GM18873 (cell line): ENCODE data around the gene PPP1R27.

ENCODE experiments used
- ATAC-seq: cut with Tn5 transposase; IDR thresholded peaks from one replicate; pipeline ENCODE4 v1.9.1; 2021; ENCODE audit warnings: mild to moderate bottlenecking, moderate library complexity, moderate number of reproducible peaks; ENCODE audit not compliant: unreplicated experiment, low FRiP score

PPP1R27 gene

DNA sequence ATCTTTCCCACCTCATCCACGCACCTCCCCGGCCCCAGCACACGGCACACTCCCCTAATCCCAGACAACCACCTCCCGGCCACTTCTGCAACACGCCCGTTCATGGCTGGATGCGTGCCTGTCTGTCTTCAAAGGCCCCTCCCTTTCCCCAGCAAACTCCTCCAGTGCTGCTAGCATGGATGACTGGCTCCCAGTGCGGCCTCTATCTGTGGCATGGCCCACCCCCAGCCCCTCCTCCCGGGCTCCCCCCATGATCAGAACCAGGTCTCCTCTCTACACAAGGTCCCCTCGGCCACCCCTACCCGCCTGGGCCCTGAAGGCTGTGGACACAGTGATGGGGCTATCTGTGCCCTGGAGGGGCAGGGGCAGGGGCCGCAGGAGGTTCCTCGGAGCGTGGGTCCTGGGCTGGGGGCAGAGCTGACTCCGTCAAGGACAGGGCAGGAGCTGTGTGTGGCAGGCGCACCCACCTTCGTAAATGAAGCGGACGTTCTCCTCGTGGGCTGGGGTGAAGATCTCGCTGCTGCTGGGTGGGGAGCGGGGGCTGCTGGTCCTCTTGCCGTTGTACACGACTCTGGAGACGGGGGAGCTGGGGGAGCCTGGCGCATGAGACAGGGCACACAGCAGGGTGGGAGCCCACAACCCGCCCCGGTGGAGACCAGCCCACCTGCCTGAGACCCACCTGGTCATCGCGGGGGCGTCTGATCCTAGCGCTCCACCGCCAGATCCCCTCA, 10.9 kb downstream of the PPP1R27 start:
- no peak for ATAC-seq

GRCh38 chr17:81822996-81823819, 11.6 kb downstream of the PPP1R27 start:
- ATAC-seq: no peak

DNA sequence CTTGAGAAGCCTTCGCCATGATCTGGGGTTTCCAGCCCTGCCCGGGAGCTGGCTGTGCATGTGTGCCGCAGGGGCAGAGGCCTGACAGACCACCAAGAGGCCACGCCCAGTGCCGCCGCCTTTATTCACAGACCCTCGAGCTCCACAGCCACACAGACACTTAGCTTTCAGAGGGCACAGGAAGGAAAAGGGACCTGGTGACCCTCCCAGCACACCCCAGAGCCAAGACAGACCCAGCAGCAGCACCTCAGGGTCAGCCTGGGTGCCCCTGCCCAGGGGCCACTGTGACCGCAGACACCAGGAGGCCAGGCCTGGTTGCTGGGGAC, 12.6 kb downstream of the PPP1R27 start:
- ATAC-seq: no peak

DNA sequence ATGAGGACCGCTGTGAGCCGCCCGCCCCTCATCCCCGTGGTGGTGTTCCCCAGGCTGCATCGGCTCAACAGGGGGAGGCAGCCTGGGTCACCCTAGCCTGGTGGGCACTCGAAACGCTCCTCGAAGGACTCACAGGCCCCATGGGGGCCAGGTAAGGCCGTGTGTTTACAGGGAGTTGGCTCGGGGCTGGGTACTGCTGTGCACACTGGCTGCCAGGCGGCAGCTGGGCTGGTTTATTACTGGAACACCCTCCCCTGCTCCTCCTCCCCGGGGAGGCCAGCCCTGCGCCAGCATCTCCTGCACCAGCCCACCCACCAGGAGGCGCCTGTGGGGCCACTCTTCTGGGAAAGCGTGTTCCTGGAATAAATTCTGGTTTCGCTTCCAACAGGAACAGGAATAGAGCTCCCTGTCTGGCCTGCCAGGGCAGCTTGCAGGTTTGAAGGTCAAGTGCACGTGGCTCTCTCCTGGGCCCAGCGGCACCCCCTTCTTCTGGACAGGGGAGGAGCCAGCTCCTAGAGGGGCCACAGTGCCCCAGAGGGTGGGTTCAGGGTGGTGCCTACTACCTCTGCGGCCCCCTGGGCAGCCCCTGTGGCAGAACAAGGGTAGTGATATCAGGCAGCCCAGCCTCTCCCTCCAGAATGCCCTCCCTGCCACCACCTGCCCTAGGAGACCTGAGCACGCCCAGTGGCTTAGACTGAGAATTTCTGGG, 13.1 kb downstream of the PPP1R27 start:
- no peak for ATAC-seq

DNA sequence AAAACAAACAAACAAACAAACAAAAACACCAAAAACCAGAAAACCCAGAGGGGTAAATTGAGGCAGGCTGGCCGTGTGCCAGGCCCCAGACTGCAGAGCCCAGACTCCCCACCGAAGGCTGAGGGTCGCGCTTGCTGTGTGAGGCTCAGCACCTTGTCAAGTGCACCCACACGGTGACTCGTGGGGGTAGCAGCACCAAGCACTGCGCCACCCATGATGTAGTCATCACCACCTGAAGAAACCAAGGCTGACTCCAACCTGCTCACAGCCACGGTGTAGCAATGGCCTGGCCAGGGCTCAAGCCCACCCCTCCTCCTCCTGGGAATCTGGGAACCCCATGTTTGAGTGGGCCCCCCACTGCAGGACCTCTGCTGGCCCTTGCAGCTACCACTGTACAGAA, 13.7 kb downstream of the PPP1R27 start:
- ATAC-seq: no peak

DNA sequence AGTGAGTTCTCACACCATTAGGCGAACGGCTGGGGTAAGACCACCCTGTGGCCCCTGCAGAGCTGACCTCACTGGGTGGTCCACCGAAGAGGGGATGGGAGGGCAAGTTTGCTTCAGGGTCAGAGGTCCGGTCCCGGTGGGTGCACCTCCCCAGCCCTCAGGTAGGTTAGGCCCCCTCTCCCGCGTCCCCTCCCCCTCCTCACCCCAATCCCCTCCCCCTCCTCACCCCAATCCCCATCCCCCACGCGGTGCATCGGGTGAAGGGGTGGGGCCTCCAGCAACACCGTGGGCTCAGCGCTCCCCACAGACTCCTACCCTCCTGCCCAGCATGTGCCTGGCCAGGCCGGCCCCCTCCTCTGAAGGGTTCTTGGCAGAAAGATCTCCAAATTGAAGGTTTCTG, 15.1 kb downstream of the PPP1R27 start:
- ATAC-seq: no peak

GRCh38 chr17:81817758-81818147, 17.1 kb downstream of the PPP1R27 start:
- ATAC-seq: no peak

GRCh38 chr17:81815646-81815986, 19.2 kb downstream of the PPP1R27 start:
- no peak for ATAC-seq

DNA sequence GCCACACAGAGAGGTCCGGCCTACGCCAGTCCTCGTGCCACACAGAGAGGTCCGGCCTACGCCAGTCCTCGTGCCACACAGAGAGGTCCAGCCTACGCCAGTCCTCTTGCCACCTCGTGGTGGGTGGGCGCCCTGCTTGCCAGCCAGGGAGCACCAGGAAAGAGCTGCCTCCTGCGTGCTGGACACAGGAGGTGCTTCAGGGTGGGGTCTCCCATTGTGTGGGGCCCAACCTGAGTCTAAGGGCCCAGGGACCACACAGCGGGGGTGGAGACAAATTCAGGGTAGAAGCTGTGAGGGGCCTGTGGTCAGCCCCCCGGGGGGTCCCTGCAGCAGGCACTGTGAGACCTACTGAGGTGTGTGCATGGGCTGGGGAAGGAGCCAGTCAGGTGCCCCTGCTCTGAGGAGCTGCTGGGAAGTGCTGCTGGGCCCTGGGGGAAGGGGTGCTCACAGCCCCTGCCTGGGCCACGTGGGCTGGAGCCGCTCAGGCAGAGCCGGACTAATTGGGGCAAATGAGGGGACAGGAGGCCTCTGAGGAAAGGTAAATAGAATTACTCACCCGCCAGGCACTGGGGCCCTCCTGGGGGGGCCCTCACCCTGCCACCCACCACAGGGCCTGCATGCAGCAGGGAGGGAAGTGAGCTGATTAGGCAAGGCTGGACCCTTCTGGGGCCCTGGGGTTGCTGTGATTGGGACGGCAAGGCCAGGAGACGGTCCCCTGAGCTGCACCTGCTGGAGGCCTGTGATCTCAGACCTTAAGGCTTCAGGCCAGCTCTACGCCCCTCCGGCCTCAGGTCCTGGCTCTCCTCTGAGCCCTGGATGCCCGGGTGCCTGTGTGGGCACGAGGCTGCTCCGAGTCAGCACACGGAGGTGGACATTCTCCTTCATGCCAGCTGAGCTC, 19.9 kb downstream of the PPP1R27 start:
- ATAC-seq: no peak

DNA sequence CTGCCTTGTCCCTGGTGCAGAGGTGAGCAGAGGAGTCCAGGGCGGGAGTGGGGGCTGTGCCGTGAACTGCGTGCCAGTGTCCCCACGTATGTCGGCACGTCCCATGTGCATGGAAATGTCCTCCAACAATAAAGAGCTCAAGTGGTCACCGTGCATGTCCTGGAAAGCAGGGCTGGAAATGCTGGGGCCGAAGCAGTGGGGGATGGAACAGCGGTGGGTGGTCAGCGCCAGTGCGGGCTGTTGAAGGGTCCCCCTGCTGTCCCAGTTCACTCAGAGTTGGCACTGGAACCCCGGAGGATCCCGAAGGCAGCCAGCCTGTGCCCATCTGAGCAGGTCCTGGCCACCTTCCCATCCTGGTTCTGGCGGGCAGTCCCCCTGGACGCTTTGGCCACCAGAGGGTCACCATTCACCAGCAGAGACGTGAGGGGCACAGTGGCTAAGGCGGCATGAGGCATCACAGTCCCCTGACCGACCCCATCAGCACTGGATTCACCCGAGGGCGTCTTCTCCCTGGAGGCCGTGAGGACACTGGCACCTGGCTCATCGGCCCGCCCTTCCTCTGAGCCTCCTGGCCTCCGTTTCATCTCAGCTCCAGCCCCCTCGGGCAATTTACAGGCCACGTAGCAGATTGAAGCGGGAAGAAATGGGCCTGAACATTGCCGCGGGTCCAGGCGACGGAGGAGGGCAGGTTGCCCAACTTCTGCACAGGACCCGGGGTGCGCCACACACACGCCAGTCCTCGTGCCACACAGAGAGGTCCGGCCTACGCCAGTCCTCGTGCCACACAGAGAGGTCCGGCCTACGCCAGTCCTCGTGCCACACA, 20.8 kb downstream of the PPP1R27 start:
- ATAC-seq: no peak

GRCh38 chr17:81813371-81813684, 21.5 kb downstream of the PPP1R27 start:
- no peak for ATAC-seq

GRCh38 chr17:81812571-81813370, 22.1 kb downstream of the PPP1R27 start:
- no peak for ATAC-seq

DNA sequence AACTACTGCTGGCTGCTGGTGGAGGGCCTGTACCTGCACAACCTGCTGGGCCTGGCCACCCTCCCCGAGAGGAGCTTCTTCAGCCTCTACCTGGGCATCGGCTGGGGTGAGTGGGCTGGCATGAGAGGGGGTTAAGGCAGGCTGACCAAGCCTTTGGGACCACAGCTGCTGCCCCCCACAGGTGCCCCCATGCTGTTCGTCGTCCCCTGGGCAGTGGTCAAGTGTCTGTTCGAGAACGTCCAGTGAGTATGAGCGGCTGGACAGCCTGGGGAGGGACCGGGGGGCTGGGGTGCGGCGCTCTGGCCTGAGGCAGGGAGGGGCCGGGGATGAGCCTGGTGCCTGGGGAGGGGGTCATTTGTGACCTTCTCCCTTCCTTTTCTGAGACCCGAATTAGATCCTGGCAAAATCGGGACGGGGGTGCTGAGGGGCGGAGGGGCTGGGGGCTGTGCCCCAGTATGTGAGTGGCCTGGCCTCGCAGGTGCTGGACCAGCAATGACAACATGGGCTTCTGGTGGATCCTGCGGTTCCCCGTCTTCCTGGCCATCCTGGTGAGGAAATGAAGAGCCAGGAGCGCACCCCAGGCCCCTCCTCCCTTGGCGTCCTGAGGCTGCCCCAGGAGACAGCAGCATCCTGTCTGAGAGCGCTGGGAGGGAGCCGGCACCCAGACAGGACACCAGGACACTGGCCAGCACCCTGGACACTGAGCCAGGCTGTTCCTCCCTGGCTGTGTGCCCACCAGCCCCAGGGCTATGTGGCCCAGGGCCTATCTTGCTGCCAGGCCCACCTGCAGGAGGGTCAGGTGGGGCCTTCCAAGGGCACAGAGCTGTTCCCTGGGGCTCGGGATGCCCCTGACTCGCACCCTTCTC, 22.9 kb downstream of the PPP1R27 start:
- ATAC-seq: no peak

- no peak for ATAC-seq
Measured at GRCh38 chr17:81810892-81811704, 23.8 kb downstream of the PPP1R27 start.

- no peak for ATAC-seq
Measured at GRCh38 chr17:81810476-81810875, 24.4 kb downstream of the PPP1R27 start.

DNA sequence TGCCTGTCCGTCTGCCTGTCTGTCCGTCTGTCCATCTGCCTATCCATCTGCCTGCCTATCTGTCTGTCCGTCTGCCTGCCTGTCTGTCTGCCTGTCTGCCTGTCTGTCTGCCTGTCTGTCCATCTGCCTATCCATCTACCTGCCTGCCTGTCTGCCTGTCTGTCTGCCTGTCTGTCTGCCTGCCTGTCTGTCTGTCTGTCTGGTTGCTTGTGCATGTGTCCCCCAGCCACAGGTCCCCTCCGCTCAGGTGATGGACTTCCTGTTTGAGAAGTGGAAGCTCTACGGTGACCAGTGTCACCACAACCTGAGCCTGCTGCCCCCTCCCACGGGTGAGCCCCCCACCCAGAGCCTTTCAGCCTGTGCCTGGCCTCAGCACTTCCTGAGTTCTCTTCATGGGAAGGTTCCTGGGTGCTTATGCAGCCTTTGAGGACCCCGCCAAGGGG, 25.3 kb downstream of the PPP1R27 start:
- ATAC-seq: no peak
